GM12873 (cell line): Measurements from ENCODE around the gene NEK2.

Experiments
- TF ChIP-seq, protein P1 (sequence below): IDR thresholded peaks from 2 replicates; pipeline ENCODE4 v1.5.1; 2012; ENCODE audit warnings: low read depth, mild to moderate bottlenecking, moderate library complexity, low read length, control low read depth; ENCODE audit not compliant: insufficient read depth; ENCODE audit errors: missing control alignments

The NEK2 gene

DNA sequence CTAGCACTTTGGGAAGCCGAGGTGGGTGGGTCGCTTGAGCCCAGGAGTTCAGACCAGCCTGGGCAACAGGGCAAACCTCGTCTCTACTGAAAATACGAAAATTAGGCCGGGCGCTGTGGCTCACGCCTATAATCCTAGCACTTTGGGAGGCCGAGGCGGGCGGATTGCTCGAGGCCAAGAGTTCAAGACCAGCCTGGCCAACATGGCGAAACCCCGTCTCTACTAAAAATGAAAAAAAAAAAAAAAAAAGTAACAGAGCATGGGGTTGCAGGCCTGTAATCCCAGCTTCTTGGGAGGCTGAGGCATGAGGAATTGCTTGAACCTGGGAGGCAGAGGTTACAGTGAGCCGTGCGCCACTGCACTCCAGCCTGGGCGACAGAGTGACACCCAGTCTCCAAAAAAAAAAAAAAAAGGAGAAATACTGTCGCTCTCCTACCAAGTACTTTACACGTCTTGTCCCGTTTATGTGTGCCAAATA is 724 bp upstream of the NEK2 start:
- TF ChIP-seq, protein P1, sequence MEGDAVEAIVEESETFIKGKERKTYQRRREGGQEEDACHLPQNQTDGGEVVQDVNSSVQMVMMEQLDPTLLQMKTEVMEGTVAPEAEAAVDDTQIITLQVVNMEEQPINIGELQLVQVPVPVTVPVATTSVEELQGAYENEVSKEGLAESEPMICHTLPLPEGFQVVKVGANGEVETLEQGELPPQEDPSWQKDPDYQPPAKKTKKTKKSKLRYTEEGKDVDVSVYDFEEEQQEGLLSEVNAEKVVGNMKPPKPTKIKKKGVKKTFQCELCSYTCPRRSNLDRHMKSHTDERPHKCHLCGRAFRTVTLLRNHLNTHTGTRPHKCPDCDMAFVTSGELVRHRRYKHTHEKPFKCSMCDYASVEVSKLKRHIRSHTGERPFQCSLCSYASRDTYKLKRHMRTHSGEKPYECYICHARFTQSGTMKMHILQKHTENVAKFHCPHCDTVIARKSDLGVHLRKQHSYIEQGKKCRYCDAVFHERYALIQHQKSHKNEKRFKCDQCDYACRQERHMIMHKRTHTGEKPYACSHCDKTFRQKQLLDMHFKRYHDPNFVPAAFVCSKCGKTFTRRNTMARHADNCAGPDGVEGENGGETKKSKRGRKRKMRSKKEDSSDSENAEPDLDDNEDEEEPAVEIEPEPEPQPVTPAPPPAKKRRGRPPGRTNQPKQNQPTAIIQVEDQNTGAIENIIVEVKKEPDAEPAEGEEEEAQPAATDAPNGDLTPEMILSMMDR: no peak

DNA sequence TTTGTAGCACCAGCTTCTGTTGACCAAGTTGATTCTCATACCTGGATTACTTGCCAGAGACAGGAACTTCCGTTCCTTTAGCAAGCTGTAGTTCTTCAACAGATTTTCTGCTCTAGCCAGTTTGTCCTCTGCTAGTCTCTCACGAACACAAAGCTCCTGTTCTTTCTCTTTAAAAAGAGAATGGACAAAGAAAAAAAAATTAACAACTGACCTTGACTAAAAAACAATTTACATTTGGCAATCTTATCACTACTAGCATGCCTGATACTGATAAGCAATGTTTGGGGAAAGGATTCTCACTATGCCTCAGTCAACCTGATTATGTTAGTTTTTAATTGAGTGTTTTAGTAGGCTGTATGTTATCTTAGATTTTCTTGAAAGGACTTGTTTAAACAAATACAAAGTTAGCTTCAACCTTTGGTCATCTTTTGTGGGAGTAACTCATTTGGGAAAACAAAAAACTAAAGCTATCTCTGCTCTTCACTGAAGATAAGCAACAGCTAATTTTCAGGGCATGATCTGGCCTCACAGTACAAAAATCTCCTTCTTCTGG is 8.3 kb downstream of the NEK2 start:
- TF ChIP-seq, protein P1: no peak

DNA sequence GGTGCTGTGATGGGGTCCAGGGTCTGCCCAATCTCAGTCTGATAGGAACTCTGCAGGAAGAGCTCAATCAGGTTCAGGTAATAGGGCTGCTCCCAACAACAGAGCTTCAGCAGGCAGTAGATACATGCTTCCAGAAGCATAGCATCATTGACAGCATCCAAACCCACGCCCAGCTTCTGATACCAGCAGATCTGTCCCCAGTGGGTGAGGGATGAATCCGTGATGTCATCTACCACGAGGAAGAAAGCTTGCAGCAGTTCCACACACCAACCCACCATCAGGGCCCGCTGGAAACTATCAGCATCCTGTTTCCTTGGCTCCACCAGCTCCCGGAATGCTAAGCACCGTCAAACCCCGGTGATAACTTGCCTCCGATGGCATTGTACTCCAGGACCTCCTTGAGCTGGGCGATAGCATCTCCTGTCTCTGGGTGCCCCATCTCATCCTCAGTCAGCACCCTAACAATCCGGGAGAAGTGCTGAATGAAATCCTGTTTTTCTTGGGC is 14.7 kb downstream of the NEK2 start:
- TF ChIP-seq, protein P1: no peak

DNA sequence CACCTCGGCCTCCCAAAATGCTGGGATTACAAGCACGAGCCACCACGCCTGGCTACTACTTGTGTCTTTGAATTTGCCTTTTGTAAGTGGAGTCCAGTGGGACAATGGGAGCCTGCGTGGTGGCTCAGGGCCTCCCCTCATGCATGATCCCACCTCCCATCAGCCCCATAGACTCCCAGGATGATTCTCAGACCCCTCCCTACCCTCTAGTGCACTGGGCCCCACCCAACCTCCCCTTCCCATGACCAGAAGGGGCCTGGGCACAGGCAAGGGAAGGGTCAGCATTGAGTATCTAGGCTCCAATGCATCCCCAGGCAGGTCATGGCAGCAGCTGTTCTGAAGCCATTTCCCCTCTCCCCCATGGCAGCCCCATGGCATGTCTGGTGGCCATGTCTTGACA is 18.7 kb downstream of the NEK2 start:
- TF ChIP-seq, protein P1: no peak

DNA sequence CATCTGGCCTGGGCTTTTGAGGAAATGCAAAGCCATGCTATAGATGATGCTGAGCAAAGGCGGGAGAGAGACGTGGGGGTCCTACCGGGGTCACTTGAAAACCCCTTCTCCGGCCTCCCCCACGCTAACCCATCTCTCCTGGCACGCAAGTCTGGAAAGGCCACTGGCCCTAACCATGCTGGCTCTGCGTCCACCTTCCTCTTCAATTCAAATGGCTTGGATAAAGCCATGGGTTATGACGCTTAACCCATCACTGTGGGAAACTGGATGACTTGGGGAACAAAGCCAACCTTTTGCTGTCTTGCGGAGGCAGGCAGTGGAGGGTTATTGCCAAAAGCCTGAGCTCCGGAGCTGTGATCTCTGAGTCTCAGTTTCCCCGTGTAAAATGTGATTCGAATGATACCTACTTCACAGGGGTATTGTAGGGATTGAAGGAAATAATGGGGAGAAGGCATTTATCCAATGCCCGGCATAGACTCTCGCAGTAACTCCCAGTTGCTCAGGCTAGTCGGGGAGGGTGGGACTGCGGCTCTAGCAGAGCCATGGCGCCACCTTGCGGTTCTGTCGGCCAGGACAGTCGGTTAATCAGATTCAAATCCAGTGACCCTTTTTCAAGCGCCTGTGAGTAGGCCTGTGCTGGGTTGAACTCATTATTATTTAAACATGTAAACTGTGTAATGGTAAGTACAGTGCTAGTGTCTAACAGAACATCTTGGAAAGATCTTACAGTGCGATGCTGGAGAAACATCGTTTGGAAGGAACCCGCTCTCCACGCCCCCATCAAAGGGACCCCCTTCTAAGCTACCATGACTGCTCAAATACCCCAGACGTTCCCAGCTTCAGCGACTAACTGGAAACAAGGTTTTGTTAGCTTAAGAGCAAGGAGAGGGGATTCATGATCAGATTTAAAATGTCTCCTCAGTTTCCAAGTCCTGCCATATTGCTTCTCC is 20.3 kb downstream of the NEK2 start:
- TF ChIP-seq, protein P1: peak; percentile 97

DNA sequence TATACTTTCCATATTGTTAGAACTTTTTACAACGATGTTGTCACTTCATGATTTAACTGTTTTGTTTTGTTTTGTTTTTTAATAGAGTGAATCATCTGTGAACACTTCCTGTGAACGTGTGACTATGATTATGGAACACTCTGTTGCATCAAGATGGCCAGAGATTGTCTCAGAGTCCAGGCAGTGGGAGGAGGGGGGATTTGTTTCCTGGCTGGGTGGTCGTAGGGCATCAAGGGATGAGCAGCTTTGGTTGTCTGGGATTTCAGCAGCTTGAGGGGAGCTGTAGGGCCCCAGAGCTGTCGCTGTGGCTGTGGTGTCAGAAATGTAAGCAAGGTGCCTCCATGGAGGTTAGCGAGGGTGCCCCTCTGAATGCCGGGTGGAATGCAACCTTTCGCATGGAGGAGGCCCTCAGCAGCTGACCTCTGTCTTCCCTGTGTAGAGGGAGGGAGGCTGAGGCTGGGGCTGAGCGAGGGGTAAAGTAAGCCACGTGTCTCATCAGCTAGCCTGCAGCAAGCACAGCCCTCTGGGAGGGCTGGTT is 21.4 kb downstream of the NEK2 start:
- TF ChIP-seq, protein P1: no peak

DNA sequence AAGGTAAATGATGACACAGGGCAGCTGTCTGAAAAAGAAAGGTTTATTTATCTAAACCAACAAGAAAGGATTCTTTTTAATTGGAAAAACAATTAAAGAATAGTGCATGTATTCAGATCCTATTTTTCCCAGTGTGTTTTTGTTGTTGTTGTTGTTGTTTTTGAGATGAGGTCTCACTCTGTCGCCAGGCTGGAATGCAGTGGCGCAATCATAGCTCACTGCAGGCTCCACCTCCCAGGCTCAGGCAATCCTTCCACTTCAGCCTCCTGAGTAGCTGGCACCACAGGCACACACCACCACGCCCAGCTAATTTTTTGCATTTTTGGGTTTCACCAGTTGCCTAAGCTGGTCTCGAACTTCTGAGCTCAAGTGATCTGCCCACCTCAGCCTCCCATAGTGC is 22.1 kb downstream of the NEK2 start:
- TF ChIP-seq, protein P1: no peak
